ENCODE results near the gene HAAO. TPM values are rescaled to one million over a fixed set of nuclear protein-coding genes. Genes with fewer than 3 reads are reported as not detected.

The HAAO gene
- total and polyA plus RNA-seq, 2 of the 13 experiments (the other 11 are each of a cell fraction or from before 2014, with no cell fraction given), result 36.1 to 42.7 TPM

DNA sequence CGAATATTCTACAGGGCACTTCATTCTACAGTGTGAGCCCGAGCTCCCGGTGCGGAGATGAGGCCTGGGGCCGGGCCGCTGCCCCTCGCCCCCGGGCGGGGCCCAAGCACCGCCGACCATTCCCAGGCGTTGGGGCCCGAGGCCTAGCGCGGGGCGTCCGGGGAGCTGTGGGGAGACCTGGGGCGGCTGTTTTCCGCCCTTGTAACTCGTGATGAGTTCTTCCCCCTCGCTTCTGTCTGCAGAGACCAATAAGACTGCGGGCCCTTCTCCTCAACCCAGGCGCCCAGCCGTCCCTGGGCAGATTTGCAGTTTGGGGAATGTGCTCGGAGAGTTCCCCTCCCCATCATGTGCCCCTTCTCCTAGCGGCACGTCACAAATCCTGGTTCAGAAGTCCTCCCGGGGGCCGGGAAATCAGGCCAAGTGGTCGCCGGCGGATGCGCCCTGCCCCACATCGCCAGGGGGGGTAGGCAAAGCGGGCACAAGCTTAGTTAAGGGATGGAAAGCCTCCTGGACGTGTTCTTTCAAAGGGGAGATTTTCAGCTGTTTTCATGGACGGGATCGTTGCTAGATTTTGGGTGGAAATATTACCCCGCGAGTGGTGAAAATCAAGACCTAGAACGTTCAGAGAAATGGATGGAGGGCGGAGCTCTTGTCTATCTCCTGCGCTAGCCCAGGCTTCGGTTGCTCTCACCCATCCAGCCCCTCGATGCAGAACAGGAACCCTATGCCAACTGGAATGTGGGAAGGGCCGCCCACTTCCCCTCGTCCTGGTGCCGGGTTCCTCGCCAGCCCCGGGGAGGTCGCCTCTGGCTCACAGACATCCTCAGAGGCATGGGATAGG, 18.8 kb upstream of the HAAO start (continued):
- TF ChIP-seq, protein P1, sequence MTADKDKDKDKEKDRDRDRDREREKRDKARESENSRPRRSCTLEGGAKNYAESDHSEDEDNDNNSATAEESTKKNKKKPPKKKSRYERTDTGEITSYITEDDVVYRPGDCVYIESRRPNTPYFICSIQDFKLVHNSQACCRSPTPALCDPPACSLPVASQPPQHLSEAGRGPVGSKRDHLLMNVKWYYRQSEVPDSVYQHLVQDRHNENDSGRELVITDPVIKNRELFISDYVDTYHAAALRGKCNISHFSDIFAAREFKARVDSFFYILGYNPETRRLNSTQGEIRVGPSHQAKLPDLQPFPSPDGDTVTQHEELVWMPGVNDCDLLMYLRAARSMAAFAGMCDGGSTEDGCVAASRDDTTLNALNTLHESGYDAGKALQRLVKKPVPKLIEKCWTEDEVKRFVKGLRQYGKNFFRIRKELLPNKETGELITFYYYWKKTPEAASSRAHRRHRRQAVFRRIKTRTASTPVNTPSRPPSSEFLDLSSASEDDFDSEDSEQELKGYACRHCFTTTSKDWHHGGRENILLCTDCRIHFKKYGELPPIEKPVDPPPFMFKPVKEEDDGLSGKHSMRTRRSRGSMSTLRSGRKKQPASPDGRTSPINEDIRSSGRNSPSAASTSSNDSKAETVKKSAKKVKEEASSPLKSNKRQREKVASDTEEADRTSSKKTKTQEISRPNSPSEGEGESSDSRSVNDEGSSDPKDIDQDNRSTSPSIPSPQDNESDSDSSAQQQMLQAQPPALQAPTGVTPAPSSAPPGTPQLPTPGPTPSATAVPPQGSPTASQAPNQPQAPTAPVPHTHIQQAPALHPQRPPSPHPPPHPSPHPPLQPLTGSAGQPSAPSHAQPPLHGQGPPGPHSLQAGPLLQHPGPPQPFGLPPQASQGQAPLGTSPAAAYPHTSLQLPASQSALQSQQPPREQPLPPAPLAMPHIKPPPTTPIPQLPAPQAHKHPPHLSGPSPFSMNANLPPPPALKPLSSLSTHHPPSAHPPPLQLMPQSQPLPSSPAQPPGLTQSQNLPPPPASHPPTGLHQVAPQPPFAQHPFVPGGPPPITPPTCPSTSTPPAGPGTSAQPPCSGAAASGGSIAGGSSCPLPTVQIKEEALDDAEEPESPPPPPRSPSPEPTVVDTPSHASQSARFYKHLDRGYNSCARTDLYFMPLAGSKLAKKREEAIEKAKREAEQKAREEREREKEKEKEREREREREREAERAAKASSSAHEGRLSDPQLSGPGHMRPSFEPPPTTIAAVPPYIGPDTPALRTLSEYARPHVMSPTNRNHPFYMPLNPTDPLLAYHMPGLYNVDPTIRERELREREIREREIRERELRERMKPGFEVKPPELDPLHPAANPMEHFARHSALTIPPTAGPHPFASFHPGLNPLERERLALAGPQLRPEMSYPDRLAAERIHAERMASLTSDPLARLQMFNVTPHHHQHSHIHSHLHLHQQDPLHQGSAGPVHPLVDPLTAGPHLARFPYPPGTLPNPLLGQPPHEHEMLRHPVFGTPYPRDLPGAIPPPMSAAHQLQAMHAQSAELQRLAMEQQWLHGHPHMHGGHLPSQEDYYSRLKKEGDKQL (CRISPR knock-in tag; IDR thresholded peaks at IDR 0.05; ENCODE audit: low read depth), result no peak
- no peak for TF ChIP-seq MTF2 (CRISPR knock-in tag; IDR thresholded peaks at IDR 0.05; ENCODE audit: borderline replicate concordance)
- no peak for TF ChIP-seq SRSF1 (optimal IDR thresholded peaks at IDR 0.05; ENCODE audit: low read depth, low read length)
- TF ChIP-seq TFDP2 (CRISPR knock-in tag; IDR thresholded peaks at IDR 0.05), result no peak; the same call in 1 of the 2 replicates
- TF ChIP-seq ZC3H13 (CRISPR knock-in tag; IDR thresholded peaks at IDR 0.05), result no peak; the same call in 1 of the 2 replicates
- 0 out of 2 replicates have a peak, but pooled peaks have one; percentile 79 for TF ChIP-seq ZNF564 (CRISPR knock-in tag; IDR thresholded peaks at IDR 0.05)
- no peak for TF ChIP-seq ZNF383 (CRISPR knock-in tag; IDR thresholded peaks at IDR 0.05; ENCODE audit: borderline replicate concordance)
- no peak for TF ChIP-seq CAMTA2 (CRISPR knock-in tag; IDR thresholded peaks at IDR 0.05; ENCODE audit: borderline replicate concordance)
- TF ChIP-seq GLI4 (CRISPR knock-in tag; IDR thresholded peaks at IDR 0.05; ENCODE audit: borderline replicate concordance), result no peak
- no peak for TF ChIP-seq ZNF160 (CRISPR knock-in tag; IDR thresholded peaks at IDR 0.05)
- no peak for TF ChIP-seq MIXL1 (CRISPR knock-in tag; IDR thresholded peaks at IDR 0.05)
- TF ChIP-seq ZNF337 (CRISPR knock-in tag; IDR thresholded peaks at IDR 0.05; ENCODE audit: borderline replicate concordance, low read depth), result no peak
- 0 out of 2 replicates have a peak, but pooled peaks have one; percentile 44 for TF ChIP-seq U2AF2 (IDR thresholded peaks at IDR 0.05; ENCODE audit: low read depth, low read length)
- TF ChIP-seq CENPT (CRISPR knock-in tag; IDR thresholded peaks at IDR 0.05; ENCODE audit: low read depth), result no peak
- no peak; the same call in 1 of the 2 replicates for TF ChIP-seq TFAP4 (IDR thresholded peaks at IDR 0.05; ENCODE audit: borderline replicate concordance, low read depth)
- TF ChIP-seq ZBTB3 (CRISPR knock-in tag; IDR thresholded peaks at IDR 0.05; ENCODE audit: borderline replicate concordance, low read depth), result no peak
- TF ChIP-seq, protein P2, sequence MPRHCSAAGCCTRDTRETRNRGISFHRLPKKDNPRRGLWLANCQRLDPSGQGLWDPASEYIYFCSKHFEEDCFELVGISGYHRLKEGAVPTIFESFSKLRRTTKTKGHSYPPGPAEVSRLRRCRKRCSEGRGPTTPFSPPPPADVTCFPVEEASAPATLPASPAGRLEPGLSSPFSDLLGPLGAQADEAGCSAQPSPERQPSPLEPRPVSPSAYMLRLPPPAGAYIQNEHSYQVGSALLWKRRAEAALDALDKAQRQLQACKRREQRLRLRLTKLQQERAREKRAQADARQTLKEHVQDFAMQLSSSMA (CRISPR knock-in tag; IDR thresholded peaks at IDR 0.05), result 0 out of 2 replicates have a peak, but pooled peaks have one; percentile 78
- TF ChIP-seq ZNF768 (CRISPR knock-in tag; IDR thresholded peaks at IDR 0.05), result peak; percentile 74; the same call in 1 of the 2 replicates
- TF ChIP-seq ZZZ3 (CRISPR knock-in tag; IDR thresholded peaks at IDR 0.05; ENCODE audit: borderline replicate concordance), result peak; percentile 46; the same call in 1 of the 2 replicates
- TF ChIP-seq ZSCAN29 (CRISPR knock-in tag; conservative IDR thresholded peaks at IDR 0.05), result no peak
- TF ChIP-seq SP2 (CRISPR knock-in tag; IDR thresholded peaks at IDR 0.05), result 0 out of 2 replicates have a peak, but pooled peaks have one; percentile 9
